ENCODE measurements around the gene NEURL4.
"Not testable (repeated sequence)": the region's sequence is repeated elsewhere in the genome, so short reads cannot be mapped to it uniquely, and the experiment has no call there.

Gene NEURL4

DNA sequence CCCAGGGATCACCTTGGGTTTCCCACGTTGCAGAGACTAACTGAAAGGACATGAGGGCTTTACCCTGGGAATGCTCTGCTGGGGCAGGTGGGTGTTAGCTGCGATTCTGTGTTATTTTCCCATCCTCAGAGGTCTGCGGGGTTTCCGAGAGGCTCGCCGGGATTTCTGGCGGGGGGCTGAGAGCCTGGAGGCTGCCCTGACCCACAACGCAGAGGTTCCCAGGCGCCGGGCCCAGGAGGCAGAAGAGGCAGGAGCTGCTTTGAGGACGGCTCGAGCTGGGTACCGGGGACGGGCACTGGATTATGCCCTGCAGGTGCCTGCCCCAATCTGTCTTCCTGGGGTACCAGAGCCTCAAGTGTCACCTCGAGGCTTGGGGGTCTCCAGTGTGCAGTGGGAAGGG is 14.1 kb upstream of the NEURL4 start:
- Mint-ChIP-seq H3K27ac (no peak overlapping the region), H3K4me3 (no peak overlapping the region), H3K9me3 (no peaks in the 10 kb centered on the region), H3K27me3 (ENCODE audit: low read depth, poor library complexity) (peaks cover 9% of the 10 kb centered on the region), H3K36me3 (ENCODE audit: low read depth) (no peaks in the 10 kb centered on the region), H3K4me1 (peaks cover 45% of the 10 kb centered on the region)
- TF ChIP-seq, protein P1, sequence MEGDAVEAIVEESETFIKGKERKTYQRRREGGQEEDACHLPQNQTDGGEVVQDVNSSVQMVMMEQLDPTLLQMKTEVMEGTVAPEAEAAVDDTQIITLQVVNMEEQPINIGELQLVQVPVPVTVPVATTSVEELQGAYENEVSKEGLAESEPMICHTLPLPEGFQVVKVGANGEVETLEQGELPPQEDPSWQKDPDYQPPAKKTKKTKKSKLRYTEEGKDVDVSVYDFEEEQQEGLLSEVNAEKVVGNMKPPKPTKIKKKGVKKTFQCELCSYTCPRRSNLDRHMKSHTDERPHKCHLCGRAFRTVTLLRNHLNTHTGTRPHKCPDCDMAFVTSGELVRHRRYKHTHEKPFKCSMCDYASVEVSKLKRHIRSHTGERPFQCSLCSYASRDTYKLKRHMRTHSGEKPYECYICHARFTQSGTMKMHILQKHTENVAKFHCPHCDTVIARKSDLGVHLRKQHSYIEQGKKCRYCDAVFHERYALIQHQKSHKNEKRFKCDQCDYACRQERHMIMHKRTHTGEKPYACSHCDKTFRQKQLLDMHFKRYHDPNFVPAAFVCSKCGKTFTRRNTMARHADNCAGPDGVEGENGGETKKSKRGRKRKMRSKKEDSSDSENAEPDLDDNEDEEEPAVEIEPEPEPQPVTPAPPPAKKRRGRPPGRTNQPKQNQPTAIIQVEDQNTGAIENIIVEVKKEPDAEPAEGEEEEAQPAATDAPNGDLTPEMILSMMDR (IDR thresholded peaks at IDR 0.05), result no peak
- no peak for DNase-seq

DNA sequence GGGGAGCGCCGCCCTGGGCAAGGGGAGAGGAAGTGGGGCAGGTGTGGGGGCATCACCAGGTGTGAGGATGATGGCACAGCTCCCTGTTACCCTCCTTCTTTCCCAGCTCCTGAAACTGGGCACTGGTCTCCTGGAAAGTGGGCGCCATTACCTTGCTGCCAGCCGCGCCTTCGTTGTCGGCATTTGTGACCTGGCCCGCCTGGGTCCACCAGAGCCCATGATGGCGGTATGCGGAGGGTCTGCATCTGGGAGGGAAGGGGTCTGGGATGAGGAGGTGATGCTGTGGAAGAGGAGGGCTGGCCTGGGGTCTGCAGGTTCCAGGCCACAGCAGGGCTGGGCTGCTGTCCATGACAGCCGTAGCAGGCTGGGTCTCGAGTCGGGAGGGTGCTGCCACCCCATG is 12.7 kb upstream of the NEURL4 start:
- H3K27me3 Mint-ChIP-seq (ENCODE audit: low read depth, poor library complexity), result peaks cover 7% of the 10 kb centered on the region
- H3K4me1 Mint-ChIP-seq, result peaks cover 46% of the 10 kb centered on the region
- no peaks in the 10 kb centered on the region for H3K9me3 Mint-ChIP-seq
- H3K36me3 Mint-ChIP-seq (ENCODE audit: low read depth), result no peaks in the 10 kb centered on the region
- no peak for DNase-seq
- TF ChIP-seq, protein P1 (IDR thresholded peaks at IDR 0.05), result no peak
- H3K27ac Mint-ChIP-seq, result no peak overlapping the region
- no peak overlapping the region for H3K4me3 Mint-ChIP-seq

DNA sequence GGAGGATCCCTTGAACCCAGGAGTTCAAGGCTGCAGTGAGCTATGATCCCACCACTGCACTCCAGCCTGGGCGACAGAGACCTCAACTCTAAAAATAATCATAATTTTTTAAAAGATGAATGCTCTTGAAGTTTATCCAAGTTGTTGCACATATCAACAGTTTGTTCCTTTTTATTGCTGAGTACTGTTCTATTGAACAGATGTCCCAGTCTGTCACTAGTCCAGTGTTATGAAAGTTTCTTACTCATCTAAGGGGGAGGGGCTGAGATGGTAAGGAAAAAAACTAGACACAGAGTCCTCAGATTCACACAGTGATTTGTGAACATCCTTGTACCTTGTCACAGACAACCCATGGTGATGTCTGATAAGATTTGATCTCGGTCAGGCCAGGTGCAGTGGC is 11.0 kb upstream of the NEURL4 start:
- Mint-ChIP-seq H3K27ac (no peak overlapping the region), H3K4me1 (peaks cover 52% of the 10 kb centered on the region), H3K4me3 (no peak overlapping the region), H3K9me3 (no peaks in the 10 kb centered on the region), H3K27me3 (ENCODE audit: low read depth, poor library complexity) (peaks cover 7% of the 10 kb centered on the region), H3K36me3 (ENCODE audit: low read depth) (no peaks in the 10 kb centered on the region)
- TF ChIP-seq, protein P1 (IDR thresholded peaks at IDR 0.05), result no peak
- DNase-seq, result no peak

DNA sequence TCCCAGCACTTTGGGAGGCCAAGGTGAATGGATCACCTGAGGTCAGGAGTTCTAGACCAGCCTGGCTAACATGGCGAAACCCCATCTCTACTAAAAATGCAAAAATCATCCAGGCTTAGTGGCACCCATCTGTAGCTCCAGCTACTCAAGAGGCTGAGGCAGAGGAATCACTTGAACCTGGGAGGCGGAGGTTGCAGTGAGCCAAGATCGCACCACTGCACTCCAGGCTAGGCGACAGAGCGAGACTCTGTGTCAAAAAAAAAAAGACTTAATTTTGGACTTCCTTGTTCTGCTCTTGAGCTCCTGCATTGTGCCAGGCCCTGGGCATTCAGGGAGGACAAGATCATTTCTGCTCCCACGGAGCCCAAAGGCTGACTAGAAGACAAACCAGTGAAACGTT is 8.5 kb upstream of the NEURL4 start:
- H3K4me3 Mint-ChIP-seq; DNase-seq; H3K27me3 Mint-ChIP-seq (ENCODE audit: low read depth, poor library complexity); H3K27ac Mint-ChIP-seq; H3K9me3 Mint-ChIP-seq; H3K36me3 Mint-ChIP-seq (ENCODE audit: low read depth): not testable (repeated sequence)
- H3K4me1 Mint-ChIP-seq, result peaks cover 42% of the 10 kb centered on the region

DNA sequence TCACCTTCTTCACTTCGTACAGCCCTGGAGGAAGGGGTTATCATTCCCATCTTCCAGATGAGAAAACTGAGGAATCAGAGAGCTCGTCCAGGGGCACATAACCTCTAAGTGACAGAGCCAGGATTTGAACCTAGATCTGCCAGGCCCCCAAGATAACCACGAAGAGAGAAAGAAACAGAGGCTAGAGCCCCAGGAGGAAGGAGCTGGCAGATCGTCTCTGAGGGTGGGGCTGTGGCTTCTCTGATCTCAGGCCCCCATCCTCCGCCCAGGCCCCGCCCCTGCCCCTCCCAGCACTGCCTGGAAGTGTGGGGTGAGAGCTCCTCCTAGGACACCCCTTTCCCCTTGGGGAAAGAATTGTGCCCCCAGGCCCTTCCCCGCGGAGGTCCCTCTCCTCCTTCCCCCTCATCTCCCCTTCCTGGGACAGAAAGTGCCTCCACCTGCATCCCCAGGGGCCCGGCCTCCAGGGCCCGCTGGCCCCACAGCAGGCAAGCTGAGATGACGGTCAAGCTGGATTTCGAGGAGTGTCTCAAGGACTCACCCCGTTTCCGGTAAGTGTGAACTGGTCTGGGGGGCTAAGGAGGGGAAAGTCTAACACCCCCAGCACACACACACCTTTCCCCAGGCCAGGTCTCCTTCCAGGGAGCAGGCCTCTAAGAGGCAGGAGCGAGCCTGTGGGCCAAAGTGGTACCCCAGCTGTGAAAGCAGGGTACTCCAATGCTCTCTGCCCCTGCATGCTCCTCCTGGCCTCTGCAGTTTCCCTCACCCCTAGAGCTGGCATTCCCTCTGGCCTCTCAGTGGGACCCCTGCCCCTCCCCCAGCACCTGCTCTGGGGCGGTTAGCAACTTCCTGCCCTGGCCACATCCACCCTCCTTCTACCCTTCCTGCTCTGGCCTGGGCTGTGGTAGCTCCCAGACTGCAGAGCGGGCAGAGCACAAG is 7.4 kb upstream of the NEURL4 start, which contains the start of gene ACAP1:
TSS of gene ACAP1 (plus strand) at position 290 of the 936 bp plus-strand sequence. CDS start at position 496, 206 bp downstream.
- no peaks in the 10 kb centered on the region for H3K36me3 Mint-ChIP-seq (ENCODE audit: low read depth)
- peak within 1 kb of the TSS; percentile 90 for H3K27ac Mint-ChIP-seq
- H3K4me3 Mint-ChIP-seq, result peak within 1 kb of the TSS; percentile 40
- DNase-seq, result no peak
- no peaks in the 10 kb centered on the region for H3K9me3 Mint-ChIP-seq
- no peaks in the 10 kb centered on the region for H3K27me3 Mint-ChIP-seq (ENCODE audit: low read depth, poor library complexity)
- TF ChIP-seq, protein P1 (IDR thresholded peaks at IDR 0.05), result no peak
- H3K4me1 Mint-ChIP-seq, result peaks cover 49% of the 10 kb centered on the region

DNA sequence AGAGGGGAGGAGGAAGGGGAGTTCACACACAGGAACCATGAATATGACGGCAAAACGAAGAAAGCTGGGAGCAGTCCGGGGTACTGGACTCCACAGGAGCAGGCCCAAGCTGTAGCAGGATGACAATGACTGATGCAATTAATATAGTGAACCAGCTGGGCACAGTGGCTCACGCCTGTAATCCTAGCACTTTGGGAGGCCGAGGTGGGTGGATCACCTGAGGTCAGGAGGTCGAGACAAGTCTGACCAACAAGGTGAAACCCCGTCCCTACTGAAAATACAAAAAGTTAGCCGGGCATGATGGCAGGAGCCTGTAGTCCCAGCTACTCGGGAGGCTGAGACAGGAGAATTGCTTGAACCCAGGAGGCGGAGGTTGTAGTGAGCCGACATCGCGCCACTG is 6.6 kb upstream of the NEURL4 start:
- peaks cover 51% of the 10 kb centered on the region for H3K4me1 Mint-ChIP-seq
- H3K27ac Mint-ChIP-seq, result peak overlapping the region; percentile 90
- not testable (repeated sequence) for DNase-seq; H3K36me3 Mint-ChIP-seq (ENCODE audit: low read depth); H3K4me3 Mint-ChIP-seq; H3K9me3 Mint-ChIP-seq; H3K27me3 Mint-ChIP-seq (ENCODE audit: low read depth, poor library complexity)
